GM21423 (cell line): ENCODE results near the gene LYST.

Experiments
- ATAC-seq: cut with Tn5 transposase; IDR thresholded peaks from one replicate; pipeline ENCODE4 v1.9.1; 2021; ENCODE audit warnings: mild to moderate bottlenecking, moderate library complexity; ENCODE audit not compliant: unreplicated experiment

The LYST gene

DNA sequence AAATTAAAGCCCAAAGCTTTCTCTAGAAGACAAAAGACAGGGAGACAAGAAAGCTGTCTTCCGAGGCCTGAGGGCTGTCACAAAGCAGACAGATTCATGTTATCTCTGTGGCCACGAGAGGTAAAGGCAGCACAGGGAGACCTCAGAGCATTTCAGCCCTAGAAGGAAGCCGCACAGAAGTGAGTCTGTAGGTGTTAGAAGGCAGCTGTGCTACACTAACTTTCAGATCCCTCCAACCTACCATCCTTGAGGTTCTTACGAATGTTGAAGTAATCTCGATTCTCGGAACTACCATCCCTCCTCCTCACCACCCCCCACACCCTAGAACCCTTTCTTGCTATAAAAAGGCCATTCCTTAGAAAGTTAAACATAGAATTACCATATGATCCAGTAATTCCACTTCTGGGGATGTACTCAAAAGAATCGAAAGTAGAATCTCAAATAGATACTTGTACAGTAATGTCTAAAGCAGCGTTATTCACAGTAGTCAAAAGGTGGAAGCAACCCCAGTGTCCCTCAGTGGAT lies 21.5 kb upstream of the LYST start:
- ATAC-seq: peak; percentile 67

DNA sequence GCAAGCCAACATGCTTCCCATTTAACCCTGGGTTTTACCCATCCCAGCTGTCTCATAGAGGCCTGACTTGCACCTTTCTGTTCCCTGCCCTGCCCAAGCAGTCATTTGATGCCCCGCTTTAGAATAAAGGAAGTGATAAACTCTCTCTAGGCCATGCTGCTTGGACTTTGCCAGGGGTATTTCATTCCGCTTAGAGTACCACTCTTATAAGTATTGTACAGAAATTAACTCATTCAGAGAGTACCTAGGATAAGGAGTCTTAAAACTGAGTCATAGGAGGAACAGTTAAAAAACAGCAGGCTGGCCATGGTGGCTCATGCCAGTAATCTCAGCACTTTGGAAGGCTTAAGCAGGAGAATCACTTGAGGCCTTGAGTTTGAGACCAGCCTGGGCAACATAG lies 21.0 kb upstream of the LYST start:
- ATAC-seq: no peak

DNA sequence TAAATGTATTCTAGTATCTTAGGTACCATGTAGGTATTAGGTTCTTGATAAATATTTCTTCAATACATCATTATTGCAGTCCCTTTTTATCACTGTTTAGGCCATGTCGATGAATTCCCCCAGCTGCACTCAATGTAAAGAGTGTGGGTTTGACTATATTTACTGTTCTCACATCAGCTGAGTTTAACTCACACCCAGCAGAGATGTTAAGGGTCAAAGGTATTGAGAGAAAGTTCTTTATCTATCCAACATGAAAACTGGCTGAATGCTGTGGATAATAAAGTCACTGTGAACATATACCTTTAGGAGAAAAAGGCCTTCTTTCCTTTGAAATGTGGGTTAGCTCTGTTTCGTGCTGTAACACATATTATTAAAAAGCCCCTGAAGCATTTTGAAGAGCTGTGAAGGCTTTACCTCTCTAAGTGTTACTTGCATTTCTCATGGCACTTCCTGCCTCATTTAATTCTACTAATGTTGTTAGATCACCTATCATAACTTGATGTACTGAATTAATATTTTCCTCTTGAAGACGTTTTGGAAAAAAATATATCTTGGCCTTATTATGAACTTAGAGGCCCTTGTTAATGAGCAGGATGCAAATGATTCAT lies 19.1 kb upstream of the LYST start:
- ATAC-seq: no peak

DNA sequence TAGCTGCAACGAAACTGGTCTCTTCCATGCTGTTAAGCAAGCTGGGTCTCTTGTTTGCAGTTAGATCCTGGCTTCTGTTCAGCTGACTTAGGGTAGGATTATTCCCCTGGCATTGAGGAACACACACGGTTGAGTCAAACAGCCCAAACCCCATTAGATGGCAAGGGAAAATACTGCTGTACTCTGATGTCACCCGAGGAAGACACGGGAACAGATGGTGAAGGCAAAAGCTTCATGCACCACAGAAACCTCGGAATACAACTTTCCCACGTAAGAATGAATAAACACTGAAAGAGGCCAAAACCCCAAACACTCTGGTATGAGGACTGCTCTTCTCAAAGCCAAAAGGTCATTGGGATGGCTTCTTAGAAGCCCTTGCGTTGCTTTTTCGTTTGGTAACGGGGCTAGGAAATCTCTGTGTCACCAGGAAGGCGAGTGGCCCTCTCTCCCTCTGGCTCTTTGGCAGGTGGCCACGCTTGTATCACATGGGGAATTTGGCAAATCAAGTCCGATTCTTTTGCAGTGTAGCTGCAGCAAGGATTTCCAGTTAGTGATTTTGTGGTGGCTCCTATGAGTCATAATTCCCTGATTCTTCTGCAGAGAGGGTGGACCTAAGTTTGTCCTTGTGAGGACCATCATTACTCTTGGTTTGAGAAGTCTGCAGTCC lies 16.7 kb upstream of the LYST start:
- ATAC-seq: peak; percentile 29

DNA sequence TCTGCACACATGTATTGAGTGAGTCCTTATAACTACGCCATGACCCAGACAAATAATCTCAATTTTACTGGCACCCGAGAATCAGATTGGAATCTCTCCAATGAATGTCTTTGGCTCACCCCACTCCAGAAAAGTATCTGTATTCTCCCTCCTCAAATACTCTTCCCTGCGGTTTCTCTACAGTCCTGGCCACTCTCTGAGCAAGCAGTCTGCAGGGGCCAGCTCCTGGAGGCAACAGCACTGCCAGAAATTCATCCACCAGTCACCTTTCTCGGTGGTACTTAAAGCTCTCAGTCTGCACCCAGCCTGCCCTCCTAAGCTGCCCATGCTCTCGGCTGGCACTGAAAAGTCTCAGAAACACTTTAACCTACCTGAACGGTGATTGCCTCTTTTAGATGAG lies 16.1 kb upstream of the LYST start:
- ATAC-seq: no peak

DNA sequence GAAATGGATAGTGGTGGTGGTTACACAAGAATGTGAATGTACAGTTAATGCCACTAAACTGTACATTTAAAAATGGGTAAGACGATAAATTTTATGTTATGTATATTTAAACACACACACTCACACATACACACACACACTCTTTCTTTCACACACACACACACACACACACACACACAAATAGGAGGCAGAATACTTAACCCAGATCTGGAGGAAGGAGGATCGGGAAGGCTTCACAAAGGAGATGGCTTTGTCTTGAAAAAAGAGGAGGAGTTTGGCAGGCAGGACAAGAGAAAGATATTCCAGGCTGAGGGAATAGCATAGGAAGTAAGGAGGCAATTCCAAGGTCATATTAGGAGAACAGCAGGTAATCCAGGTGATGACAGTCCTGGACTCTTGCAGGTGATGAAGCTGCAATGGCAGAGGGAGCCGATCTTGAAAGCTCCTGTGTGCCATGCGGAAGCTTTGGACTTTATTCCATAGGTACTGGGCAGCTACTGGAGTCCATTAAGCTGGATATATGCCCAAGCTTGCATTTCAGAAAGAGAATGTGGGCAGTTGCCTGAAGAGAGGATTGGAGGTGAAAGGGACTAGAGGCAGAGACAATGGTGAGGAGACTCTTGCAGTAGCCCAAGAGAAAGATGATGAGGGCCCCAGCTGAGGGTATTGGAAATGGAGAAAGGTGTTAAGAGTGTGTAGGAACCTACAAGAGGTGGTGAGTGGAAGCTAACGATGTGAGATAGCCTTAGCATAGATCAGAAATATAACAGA lies 15.4 kb upstream of the LYST start:
- ATAC-seq: no peak

DNA sequence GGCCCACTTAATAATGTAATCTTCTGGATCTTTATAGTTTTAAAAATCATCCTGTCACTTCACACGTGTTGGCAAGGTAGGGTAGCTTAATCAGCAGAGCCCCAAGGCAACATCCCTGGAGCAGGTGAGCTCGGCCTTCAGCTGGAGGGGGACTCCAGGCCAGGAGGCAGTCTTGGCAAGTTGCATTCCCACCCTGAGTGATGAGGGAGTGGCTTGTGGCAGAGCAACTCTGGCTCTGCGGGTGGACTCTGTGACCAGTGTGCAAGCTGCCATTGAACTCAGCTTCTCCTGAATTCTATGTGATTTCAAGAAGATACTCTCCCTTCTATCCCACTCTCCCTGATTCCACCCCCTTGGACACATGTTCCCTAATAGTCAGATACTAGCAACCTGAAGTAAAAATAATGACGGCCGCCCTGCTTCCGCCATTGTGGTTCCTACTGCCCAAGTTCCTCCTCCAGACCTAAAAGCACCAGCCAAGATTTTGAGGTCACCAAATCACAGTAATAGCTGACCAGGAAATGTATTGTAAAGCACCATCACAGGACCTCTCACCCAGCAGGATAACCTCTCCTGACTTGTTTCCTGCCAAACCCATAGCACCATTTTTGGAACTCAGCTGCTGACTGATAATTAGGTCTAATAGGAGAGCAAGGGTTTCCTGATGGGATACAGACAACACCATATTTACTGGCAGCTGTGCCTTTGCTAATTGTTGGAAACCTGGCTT lies 11.5 kb upstream of the LYST start:
- no peak for ATAC-seq

DNA sequence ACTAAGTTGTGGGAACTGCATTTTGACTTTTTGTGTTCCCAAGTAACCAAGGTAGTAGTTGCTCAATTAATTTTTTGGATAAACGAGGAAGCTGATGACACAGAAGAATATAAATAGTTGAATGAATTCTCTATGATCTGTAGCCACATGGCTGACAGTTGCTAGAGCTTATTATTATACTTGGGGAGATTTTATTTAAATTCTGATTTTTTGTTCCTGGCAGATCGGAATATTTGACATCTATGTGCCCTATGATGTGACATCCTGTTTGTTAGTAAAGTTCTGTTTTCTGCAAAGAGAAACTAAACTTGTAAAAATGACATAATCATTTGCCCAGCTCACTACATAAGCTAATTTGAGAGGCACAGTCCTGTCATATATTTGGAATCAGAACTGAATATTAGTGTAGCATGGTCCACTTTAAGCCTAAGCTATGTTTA lies 9.7 kb upstream of the LYST start:
- no peak for ATAC-seq

DNA sequence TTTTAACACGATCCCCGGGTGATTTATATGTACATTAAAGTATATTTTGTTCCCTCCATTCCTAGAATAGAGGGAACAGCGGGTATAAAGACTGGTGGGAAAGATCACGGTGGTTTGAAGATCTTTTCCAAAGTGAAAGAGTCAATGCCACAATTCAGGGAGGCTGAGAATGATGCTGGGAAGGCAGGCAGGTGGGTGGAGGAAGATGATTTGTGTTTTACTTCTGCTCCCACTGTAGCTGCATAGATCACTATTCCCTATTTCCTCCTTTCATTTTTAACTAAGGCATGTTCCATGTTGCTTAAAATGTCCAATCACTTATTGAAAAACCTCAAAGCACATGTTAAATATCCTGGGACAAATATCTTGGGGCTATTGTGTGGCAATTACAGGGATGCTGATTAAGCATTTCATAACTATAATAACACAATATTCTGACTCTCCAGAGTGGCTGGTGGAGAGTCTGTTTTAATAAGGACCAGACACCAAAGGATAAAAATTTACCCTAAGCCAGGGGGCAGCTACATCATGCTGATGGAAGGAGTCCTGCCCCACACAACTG lies 8.4 kb upstream of the LYST start:
- no peak for ATAC-seq

DNA sequence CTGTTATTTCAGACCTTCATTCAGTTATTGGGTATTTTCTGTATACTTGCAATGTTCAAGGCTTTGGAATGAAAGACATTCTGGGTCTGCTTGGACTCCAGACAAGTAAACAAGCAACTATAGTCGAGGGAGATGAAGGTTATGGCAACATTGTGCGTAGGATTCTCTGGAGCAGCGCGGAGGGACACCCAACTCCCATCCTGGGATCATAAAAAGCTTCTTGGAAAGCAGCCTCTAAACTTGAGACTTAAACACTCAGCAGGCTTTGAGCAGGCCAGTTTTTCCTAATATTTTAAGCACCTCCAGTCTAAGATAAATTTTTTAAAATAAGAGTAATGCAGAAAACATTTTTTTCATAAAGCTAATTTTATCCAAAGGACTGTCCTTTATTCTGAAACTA lies 7.6 kb upstream of the LYST start:
- no peak for ATAC-seq

DNA sequence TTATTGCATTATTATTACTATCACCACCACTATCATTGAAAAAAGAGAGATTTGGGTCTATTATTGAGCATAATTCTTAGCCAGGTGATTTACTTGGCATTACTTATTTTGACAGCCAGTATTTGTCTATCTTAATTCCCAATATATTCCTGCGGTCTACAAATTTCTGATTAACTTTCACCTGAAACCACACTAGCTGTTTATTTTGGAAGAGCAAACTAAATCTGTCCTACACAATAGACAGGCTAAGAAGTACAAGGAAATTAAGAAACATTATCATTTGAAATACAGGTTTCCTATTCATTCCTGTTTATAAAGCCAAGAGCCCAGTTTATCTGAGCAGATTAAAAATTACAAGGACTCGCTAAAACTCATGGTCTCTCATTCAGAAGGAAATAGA lies 6.9 kb upstream of the LYST start:
- no peak for ATAC-seq

DNA sequence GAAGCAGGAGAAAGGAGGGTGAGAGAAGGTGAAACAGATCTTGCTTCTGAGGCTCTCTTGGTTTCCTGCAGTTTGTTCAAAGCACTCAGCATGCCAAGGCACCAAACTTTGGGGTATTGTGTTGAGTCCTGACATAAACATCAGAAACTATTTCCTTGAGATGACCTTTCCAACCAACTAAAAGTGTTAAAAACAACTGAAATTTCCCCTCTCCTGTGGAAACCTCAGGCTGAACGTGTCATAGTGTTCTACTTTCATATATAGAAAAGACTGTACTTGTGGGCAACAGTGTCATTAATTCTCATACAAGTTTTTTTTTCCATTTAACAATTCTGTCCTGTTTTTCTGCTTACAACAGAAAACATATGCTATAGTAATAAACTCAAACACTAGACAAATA lies 6.3 kb upstream of the LYST start:
- ATAC-seq: no peak

DNA sequence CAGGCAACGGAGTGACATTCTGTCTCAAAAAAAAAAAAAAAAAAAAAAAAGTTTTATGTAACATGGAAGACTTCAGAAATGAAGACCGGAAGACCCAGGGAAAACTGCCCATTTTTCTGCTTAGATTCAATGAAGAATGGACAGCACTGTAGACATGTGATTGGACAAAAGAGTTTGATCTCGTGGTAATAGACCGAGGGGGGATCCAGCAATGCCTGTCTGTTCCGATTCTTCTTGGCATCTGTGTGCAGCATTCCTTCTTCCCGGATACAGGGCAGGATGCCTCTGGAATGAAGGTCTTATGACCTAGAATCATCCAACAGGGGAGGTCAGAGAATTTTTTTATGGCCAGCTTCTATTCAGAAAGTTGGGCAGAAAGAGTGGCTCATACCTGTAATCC lies 5.6 kb upstream of the LYST start:
- ATAC-seq: no peak

DNA sequence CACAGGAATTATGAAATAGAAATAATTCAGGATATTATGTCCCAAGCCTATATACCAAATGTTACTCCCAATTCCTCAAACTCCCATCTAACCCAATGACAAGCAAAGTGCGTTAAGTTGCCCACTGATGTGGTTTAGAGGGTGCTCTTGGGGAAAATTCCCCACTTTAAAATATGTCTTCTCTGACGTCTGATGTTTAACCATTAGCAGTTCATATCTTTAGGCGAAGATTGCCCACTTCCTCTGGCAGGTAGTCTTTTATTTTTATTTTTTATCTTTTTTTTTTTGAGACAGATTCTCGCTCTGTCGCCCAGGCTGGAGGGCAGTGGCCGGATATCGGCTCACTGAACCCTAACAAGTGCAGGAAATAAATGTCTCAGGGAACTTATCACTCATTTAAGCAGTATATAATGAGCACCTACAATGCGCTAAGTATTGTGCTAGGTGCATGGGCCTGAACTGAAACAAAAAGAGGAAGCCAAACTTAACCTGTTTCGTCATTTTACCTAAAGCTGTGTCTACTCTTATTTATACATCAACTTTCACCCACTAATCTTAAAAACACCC lies 1.3 kb upstream of the LYST start:
- peak; percentile 39 for ATAC-seq

DNA sequence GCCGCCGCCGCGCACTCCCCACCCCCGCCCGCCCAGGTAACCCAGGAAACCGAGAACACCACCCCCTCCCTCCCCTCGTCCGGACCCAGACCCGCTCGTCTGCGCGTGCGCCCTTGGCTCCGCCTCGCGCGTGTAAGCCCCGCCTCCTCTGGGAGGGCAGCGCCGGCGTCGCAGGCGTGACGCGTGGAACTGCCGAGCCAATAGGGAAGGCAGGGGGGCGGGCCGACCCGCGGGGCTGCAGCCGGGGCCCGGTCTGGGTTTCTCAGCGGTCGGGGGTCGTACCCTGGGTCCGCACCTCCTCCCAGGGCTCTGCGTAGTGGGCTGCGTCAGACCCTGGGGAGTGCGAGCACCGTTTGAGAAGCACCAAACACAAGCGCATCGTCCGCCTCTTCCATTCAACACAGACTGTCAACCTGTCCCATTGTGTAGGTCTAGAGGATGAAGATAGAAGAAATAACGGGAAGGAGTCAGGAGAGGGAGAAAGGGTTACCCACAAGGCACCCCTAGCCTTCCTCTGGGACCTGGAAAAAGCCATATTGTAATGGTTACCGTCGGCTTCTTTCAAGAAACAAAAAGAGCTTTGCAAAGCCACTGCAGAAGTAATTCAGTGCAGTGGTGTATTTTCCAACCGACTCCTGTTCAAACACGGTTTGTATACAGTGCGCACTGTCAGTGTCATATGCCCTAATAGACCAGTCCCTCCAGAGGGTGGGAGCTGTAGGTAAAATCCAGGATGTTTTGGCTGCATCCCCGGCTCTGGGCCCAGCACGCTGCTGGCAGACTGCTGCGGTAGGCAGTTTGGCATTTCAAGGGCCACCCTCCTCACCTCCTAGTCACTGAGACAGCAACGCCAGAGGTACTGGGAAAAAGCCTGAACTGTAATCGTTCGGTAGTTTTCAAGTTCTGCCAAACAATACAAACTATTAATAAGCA lies 473 bp upstream of the LYST start:
- ATAC-seq: peak; percentile 66

DNA sequence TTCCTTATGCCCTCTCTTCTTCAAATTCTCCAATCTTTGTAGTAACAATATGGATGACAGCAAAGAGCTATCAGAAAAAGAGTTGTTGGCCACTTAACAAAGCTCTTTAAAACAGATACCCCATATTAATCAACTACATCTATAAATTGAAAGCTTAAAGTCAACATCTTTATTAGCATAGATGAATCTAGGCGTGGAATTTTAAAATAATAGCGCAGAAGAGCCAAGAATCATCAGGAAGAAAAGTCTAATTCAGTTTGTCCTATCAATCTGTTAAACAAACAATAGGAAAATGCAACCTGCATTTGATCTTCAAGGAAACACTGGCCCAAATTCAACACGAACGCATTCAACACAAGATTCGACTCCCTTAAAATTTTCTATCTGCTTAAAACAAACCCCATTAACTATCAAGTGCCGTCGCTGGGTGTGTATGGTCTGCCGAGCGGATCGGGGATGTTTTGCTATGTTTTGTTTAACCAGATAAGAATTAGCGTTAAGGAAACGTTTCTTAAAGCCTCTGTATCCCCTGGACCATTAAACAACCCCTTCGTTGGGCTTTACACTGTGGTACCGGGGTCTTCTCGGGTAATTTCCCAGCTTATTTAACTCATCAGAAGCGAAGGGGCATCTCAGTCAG lies 1.0 kb downstream of the LYST start:
- peak; percentile 1 for ATAC-seq

DNA sequence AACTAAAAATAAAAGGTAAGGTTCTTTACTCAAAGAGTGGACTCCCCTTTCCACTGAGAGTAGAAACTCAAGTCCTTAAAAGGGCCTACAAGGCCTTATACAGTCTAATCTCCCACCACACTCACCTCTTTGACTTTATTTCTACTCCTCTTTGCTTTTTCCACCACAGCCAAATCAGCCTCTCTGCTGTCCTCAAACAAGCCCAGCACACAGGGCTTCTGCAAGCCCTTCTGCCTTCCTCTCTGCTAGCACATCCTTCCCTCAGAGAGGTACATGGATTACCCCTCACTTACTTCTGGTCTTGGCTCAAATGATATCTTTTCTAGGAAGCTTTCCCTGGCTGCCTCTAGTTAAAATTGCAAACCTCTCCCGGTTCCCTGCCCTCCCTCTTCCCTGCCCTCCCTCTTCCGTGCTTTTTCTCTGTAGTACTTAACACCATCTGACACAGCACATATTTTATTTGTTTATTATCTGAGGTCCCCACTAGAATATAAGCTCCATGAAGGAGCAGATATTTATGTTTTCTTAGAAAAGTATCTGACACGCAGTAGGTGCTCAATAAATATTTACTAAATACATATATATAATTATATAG lies 1.7 kb downstream of the LYST start:
- no peak for ATAC-seq

DNA sequence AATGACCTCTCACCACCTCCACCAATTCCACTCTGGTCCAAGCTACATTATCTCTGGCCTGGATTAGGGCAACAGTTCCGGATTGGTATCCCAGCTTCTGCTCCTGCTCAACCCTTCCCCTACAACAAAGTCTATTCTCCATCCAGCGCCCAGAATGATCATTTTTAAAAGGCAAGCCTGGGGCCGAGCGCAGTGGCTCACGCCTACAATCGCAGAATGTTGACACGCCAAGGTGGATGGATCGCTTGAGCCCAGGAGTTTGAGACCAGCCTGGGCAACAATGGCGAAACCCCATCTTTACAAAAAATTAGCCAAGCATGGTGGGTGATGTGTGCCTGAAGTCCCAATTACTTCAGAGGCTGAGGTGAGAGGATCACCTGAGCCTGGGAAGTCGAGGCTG lies 2.2 kb downstream of the LYST start:
- ATAC-seq: no peak

DNA sequence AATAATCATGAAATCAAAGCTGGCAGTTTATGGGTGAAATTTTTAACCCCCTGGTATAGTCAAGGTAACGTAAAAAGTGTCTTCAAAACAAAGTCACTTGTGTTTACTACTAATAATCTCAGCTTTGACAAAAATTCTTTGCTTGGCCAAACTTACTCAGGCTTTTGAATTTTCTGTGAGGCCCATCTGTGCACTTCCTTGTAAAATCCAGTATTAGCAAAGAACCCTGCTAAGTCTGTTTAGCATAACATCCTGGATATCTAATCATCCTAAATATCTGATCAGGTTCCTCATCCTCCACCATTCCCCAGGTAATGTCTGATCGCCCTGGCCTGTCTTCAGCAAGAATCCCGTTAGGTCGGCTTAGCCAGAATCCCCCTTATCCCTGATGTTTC lies 3.0 kb downstream of the LYST start:
- ATAC-seq: no peak
